GM13976 (cell line): ENCODE measurements around the gene NANOS3.

ENCODE experiments used
- DNase-seq: peaks from one replicate; pipeline ENCODE4 v3.0.0; 2012; ENCODE audit warnings: low spot score
- CTCF ChIP-seq: IDR thresholded peaks from 2 replicates; pipeline ENCODE4 v1.5.1; 2012; ENCODE audit warnings: borderline replicate concordance, mild to moderate bottlenecking; ENCODE audit not compliant: insufficient read depth; ENCODE audit errors: extremely low read depth, missing control alignments, control extremely low read depth
- in situ Hi-C: fragments of 300-500 bp; cut with MboI; formaldehyde crosslinking; loops from one replicate; pipeline ENCODE4 v1.12.0; 2022; ENCODE audit warnings: low sequenced_read_pairs, mixed read lengths, inconsistent platforms; ENCODE audit not compliant: unreplicated experiment

NANOS3 gene

GRCh38 chr19:13864667-13865570, 12.0 kb upstream of the NANOS3 start:
- DNase-seq: no peak
- in situ Hi-C loops: loop anchor here (5.0 to 25.0 kb wide), 2 partner anchors 83 to 603 kb away; no protein-coding TSS in a partner anchor
- TF ChIP-seq CTCF: no peak

GRCh38 chr19:13865571-13866462, 11.1 kb upstream of the NANOS3 start:
- in situ Hi-C loops: loop anchor here (25.0 kb wide), 1 partner anchor 604 kb away; no protein-coding TSS in a partner anchor
- DNase-seq: peak; percentile 76

GRCh38 chr19:13866463-13867046, 10.4 kb upstream of the NANOS3 start:
- DNase-seq: no peak
- no peak for TF ChIP-seq CTCF
- in situ Hi-C loops: loop anchor here (25.0 kb wide), 1 partner anchor 604 kb away; no protein-coding TSS in a partner anchor

More at GRCh38 chr19:13865571-13866462, 11.1 kb upstream of the NANOS3 start:
- no peak for TF ChIP-seq CTCF

- in situ Hi-C loops: loop anchor here (25.0 kb wide), 1 partner anchor 606 kb away; no protein-coding TSS in a partner anchor
- TF ChIP-seq CTCF: no peak
- DNase-seq: no peak
Observed at GRCh38 chr19:13868663-13869062, 8.3 kb upstream of the NANOS3 start.

- no peak for TF ChIP-seq CTCF
- no peak for DNase-seq
- in situ Hi-C loops: loop anchor here (25.0 kb wide), 1 partner anchor 607 kb away; no protein-coding TSS in a partner anchor
Observed at GRCh38 chr19:13869281-13869680, 7.7 kb upstream of the NANOS3 start.

GRCh38 chr19:13870873-13871272, 6.1 kb upstream of the NANOS3 start:
- DNase-seq: no peak
- in situ Hi-C loops: loop anchor here (5.0 to 25.0 kb wide), 2 partner anchors 279 to 609 kb away; no protein-coding TSS in a partner anchor
- TF ChIP-seq CTCF: no peak
